OCI-LY7 (cell line): ENCODE results near the gene C17orf50. TPM values are rescaled to one million over a fixed set of nuclear protein-coding genes. Genes with fewer than 3 reads are reported as not detected.

Experiments used
- BruUV-seq: library from RNA; stranded (reverse); fragments of 400-500 nt; replicated peaks from 2 replicates; lab custom pipeline; 2021; lab: Mats Ljungman, UMichigan
- CTCF ChIA-PET: fragments of 300-600 bp; sonication (Branson Sonifier 250); formaldehyde crosslinking; loops from one replicate; lab custom pipeline; 2022; ENCODE audit warnings: antibody characterized with exemption; ENCODE audit not compliant: unreplicated experiment; lab: Charles Lee
- POLR2A ChIA-PET: fragments of 300-600 bp; sonication (Branson Sonifier 250); formaldehyde crosslinking; loops from one replicate; lab custom pipeline; 2022; ENCODE audit warnings: antibody characterized with exemption; lab: Charles Lee
- DNase-seq: peaks from one replicate; pipeline ENCODE4 v3.0.0-alpha.2; 2015; ENCODE audit warnings: low spot score
- H2AFZ ChIP-seq: fragments of 200-600 bp; sonication (generic), shearing (Covaris generic); 2 replicates; pipeline ENCODE4 v1.6.1; 2014; ENCODE audit warnings: mild to moderate bottlenecking, antibody characterized with exemption, low read length, moderate library complexity
- H3K27ac ChIP-seq: fragments of 200-600 bp; sonication (generic); 2 replicates; pipeline ENCODE4 v1.5.1; 2014; ENCODE audit warnings: mixed run types, low read depth, mild to moderate bottlenecking, moderate library complexity, low read length, inconsistent platforms; ENCODE audit not compliant: poor library complexity, severe bottlenecking
- H3K36me3 ChIP-seq: fragments of 200-600 bp; sonication (generic); 2 replicates; pipeline ENCODE4 v1.6.1; 2014; ENCODE audit warnings: mild to moderate bottlenecking, antibody characterized with exemption, low read length, moderate library complexity, mixed read lengths; ENCODE audit not compliant: insufficient read depth
- H3K4me1 ChIP-seq: fragments of 200-600 bp; sonication (generic); 2 replicates; pipeline ENCODE4 v1.5.1; 2014; ENCODE audit warnings: mild to moderate bottlenecking, low read length; ENCODE audit not compliant: insufficient read depth, poor library complexity, severe bottlenecking
- H3K4me2 ChIP-seq: fragments of 200-600 bp; sonication (generic); 2 replicates; pipeline ENCODE4 v1.6.1; 2014; ENCODE audit warnings: mild to moderate bottlenecking, low read length
- H3K4me3 ChIP-seq: fragments of 200-600 bp; sonication (generic); 2 replicates; pipeline ENCODE4 v1.5.1; 2014; ENCODE audit warnings: mild to moderate bottlenecking, low read depth, low read length; ENCODE audit not compliant: poor library complexity, severe bottlenecking
- H3K79me2 ChIP-seq: fragments of 200-600 bp; sonication (generic); 2 replicates; pipeline ENCODE4 v1.6.1; 2016; ENCODE audit warnings: low read depth, mild to moderate bottlenecking, low read length, moderate library complexity, mixed read lengths; ENCODE audit not compliant: insufficient read depth
- H3K9me2 ChIP-seq: fragments of 200-600 bp; sonication (generic); 2 replicates; pipeline ENCODE4 v1.6.1; 2016; ENCODE audit warnings: mild to moderate bottlenecking, low read length, mixed read lengths; ENCODE audit not compliant: insufficient read depth
- H3K9me3 ChIP-seq: fragments of 200-600 bp; sonication (generic); 2 replicates; pipeline ENCODE4 v1.6.1; 2014; ENCODE audit warnings: mild to moderate bottlenecking, mixed run types, low read length, mixed read lengths
- H4K20me1 ChIP-seq: fragments of 200-600 bp; sonication (generic); 2 replicates; pipeline ENCODE4 v1.6.1; 2014; ENCODE audit warnings: mild to moderate bottlenecking, antibody characterized with exemption, low read length, moderate library complexity, mixed read lengths; ENCODE audit not compliant: insufficient read depth
- EZH2phosphoT487 ChIP-seq: fragments of 200-600 bp; sonication (generic); IDR thresholded peaks from 2 replicates; pipeline ENCODE4 v1.6.1; 2018; ENCODE audit warnings: low read depth, borderline replicate concordance, mild to moderate bottlenecking, mixed run types, antibody characterized with exemption, low read length, moderate library complexity, mixed read lengths
- intact Hi-C: fragments of 100-400 bp; cut with micrococcal nuclease; formaldehyde crosslinking; loops from one replicate; pipeline ENCODE4 v1.10.0; 2022; ENCODE audit not compliant: unreplicated experiment
- total RNA-seq, 2 experiments: library from RNA; depleted of rRNA in 1 of 2; stranded (reverse); fragments of >200 nt in 1 of 2; shearing (Covaris generic) in 1 of 2; gene quantifications; 2 replicates each; pipeline ENCODE4 v1.2.3, GENCODE V29; 2014 to 2022
- TF ChIP-seq, protein P1 (sequence below): fragments of 200-600 bp; sonication (generic); conservative IDR thresholded peaks from 2 replicates; pipeline ENCODE4 v1.5.1; 2014; ENCODE audit warnings: mild to moderate bottlenecking, antibody characterized with exemption, low read length, moderate library complexity, mixed read lengths

The C17orf50 gene
- total RNA-seq, 2 experiments from 2014 or later: not detected

DNA sequence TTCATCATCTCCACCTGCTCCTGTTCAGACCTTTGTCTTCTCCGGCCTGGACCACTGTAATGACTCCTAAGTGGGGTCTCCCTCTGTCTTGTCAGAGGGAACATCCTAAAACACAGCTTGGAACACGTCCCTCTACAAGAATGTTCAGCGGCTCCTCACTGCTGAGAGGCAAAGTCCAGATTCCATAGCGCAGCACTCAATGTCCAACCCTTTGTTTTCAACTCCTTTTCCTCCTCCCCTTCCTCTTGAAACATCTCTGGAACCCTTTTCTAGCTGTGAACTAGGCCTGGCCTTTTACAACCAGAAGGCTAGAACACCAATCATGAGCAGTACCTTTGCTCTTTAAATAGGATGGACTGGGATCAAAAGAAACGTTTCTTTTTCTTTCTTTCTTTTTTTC is 914 bp downstream of the C17orf50 start:
- BruUV-seq: no TSS peak
- Histone ChIP-seq H3K79me2 (no peaks in the 10 kb centered on the region), H4K20me1 (no peaks in the 10 kb centered on the region), H3K4me3 (no peak overlapping the region), H3K27ac (no peak overlapping the region), H3K9me2 (no peaks in the 10 kb centered on the region), H3K36me3 (no peaks in the 10 kb centered on the region), H3K4me1 (peaks cover 9% of the 10 kb centered on the region), H3K9me3 (no peaks in the 10 kb centered on the region), H2AFZ (no peak overlapping the region), H3K4me2 (no peak overlapping the region)
- CTCF ChIA-PET: no interaction called here
- no peak for TF ChIP-seq EZH2phosphoT487
- TF ChIP-seq, protein P1, sequence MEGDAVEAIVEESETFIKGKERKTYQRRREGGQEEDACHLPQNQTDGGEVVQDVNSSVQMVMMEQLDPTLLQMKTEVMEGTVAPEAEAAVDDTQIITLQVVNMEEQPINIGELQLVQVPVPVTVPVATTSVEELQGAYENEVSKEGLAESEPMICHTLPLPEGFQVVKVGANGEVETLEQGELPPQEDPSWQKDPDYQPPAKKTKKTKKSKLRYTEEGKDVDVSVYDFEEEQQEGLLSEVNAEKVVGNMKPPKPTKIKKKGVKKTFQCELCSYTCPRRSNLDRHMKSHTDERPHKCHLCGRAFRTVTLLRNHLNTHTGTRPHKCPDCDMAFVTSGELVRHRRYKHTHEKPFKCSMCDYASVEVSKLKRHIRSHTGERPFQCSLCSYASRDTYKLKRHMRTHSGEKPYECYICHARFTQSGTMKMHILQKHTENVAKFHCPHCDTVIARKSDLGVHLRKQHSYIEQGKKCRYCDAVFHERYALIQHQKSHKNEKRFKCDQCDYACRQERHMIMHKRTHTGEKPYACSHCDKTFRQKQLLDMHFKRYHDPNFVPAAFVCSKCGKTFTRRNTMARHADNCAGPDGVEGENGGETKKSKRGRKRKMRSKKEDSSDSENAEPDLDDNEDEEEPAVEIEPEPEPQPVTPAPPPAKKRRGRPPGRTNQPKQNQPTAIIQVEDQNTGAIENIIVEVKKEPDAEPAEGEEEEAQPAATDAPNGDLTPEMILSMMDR: no peak
- POLR2A ChIA-PET: no interaction called here
- intact Hi-C loops: loop anchor here (5.0 kb wide), 1 partner anchor 86 kb away; no protein-coding TSS in a partner anchor
- DNase-seq: no peak

DNA sequence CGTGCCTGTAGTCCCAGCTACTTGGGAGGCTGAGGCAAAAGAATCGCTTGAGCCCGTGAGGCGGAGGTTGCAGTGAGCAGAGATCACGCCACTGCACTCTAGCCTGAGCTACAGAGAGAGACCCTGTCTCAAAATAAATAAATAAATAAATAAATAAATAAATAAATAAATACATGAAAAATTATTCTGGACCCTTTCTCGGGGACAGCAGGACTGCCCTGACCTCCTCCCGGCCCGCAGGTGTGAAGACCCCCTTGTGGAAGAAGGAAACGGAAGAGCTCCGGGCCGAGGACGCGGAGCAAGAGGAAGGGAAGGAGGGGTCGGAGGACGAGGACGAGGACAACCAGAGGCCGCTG is 3.1 kb downstream of the C17orf50 start:
- no peak overlapping the region; the same call in 1 of the 2 replicates for H2AFZ ChIP-seq

More for the DNA sequence above, 3.1 kb downstream of the C17orf50 start:
- Histone ChIP-seq H3K9me2 (no peaks in the 10 kb centered on the region), H3K4me2 (peak overlapping the region; percentile 69), H4K20me1 (no peaks in the 10 kb centered on the region), H3K27ac (no peak overlapping the region), H3K4me1 (peaks cover 9% of the 10 kb centered on the region), H3K79me2 (no peaks in the 10 kb centered on the region), H3K36me3 (no peaks in the 10 kb centered on the region), H3K4me3 (peak overlapping the region; percentile 68), H3K9me3 (no peaks in the 10 kb centered on the region)
- TF ChIP-seq, protein P1: no peak
- TF ChIP-seq EZH2phosphoT487: no peak
- intact Hi-C loops: loop anchor here (1.0 to 5.0 kb wide), 3 partner anchors 41 to 84 kb away; partner anchors contain the start of gene TAF15
- BruUV-seq: no TSS peak
- CTCF ChIA-PET: interaction anchor here (0.6 to 2.6 kb wide), 7 partner anchors 18 to 1393 kb away, joined by 3 to 21 read pairs (median 4); partner anchors contain the start of gene TAF15
- POLR2A ChIA-PET: interaction anchor here (1.2 kb wide), 2 partner anchors 45 to 156 kb away, joined by 5 to 8 read pairs; partner anchors contain the start of gene TAF15
- DNase-seq: no peak
